K562 treated with DMSO at 1 percent for 4 hours (cell line): ENCODE data around the gene RAB3B. TPM values are rescaled to one million over a fixed set of nuclear protein-coding genes. Genes with fewer than 3 reads are reported as not detected.

Experiments used
- total RNA-seq: library from RNA; unstranded; fragments of 300-600 nt; gene quantifications from 2 replicates; pipeline ENCODE4 v1.2.3, GENCODE V29; 2022; ENCODE audit not compliant: insufficient read depth

Gene RAB3B, protein sequence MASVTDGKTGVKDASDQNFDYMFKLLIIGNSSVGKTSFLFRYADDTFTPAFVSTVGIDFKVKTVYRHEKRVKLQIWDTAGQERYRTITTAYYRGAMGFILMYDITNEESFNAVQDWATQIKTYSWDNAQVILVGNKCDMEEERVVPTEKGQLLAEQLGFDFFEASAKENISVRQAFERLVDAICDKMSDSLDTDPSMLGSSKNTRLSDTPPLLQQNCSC
- total RNA-seq = 2.5 and 2.9 TPM in 2 replicates

DNA sequence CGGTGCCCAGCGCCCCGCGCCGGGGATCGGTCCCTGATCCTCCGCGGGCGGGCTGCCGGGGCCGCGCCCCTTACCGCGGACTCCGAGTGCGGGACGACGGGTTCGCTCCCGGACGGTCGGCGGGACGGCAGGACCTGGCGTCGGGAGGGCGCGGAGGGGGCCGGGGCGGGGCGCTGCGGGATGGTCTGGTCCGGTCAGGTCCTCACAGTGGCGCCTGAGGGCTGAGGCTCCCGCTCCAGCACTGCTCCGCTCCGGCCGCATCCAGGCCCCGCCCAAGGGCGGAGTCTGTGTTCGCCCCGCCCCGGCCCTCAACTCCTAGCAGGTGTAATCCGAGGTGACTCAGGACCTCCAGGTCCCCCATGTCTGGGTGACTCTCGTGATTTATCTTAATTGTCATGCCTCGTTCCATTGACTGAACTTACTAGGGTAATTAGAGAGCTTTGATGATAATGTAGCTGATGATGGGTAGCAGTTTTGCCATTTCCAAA, at the start of gene RAB3B:
Gene RAB3B, minus strand, starts transcription at position 223 of the 488 bp plus-strand sequence. CDS start 13,583 bp downstream, outside the sequence.

DNA sequence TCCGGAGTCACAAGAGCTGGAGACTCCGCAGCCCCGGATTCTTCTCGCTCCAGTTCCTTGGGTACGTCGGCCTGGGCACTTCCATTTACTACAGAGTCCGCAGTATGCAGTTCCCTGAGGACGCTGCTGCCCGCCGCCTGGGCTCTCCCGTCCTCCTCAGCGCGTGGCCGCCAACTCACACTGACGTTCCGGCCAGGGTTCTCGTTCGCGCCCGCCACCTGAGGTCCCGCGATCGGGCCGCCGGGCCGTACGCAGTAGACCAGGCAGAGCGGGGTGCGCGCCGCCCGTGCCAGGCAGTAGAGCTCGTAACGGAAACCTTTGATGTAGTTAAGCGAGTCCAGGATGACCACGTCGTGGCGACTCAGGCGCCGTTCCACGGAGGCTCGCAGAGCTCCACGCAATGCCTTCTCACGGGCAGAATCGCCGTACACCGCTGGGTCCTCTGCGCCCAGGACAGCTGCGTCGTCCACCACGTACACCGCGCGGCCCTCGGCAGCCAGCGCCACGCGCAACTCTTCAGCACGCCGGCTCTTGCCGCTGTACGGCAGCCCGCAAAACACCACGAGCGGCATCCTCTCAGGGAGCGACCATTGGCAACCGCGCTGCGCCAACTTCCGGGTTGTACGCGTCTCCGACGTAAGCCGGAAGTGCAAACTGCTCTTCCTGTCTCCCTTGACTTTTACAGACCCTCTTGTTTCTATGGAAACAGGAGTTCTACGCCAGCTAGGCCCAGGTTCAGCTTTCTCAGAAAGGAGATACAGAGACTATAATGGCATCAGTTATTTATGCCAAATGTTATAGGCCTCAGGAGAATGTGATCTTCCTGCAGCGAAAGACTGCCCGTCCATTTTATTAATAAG, 42.9 kb upstream of the RAB3B start, which contains the start of gene KTI12:
Gene KTI12, minus strand, starts transcription at position 621 of the 860 bp plus-strand sequence. Its CDS starts 49 bp downstream, at position 572.

DNA sequence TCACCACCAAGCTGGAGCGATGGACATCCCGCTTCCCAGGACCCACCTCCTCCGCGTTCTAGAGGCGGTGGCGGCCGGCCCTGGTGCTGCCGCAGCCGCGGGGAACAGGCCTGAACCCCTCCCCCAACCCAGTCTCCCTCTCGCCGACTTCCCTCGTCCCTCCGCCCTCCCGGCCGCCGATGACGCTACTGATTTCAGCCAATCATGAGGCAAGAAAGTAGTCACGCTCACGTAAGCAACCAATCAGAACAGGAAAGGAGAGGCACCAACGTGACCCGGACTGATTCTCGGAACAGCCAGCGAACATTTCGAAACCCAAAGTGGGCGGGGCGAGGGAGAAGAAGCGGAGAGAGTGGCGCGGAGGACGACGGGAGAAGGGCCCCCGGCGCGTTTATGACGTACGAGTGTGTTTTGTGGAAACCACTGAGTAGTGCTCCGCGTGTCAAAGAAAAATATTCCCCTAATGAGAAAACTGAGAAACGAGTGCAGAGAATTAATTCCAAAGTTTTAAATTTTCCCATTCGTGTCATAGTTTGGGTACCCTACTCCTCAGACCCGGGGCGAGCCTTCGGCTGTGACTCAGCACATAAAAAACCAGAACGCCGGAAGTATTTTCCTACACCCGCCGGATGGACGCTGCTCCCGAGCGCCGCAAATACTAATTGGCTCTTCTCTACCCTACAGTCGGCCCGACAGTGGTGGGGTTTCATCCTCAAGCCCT, 111.7 kb downstream of the RAB3B start, which contains the start of gene NRDC:
Gene NRDC, minus strand, starts transcription at position 112 of the 721 bp plus-strand sequence. CDS start 112 bp downstream, outside the sequence.

Other genes with a start within 250 kb of the RAB3B start
- gene NRDC, start 112.0 kb downstream of the RAB3B start, total RNA-seq = 140 and 173 TPM in 2 replicates
- 25.5 and 26.9 TPM in 2 replicates for gene KTI12, start 43.1 kb upstream of the RAB3B start, total RNA-seq
- 82.9 and 112 TPM in 2 replicates for gene TXNDC12, start 64.5 kb upstream of the RAB3B start, total RNA-seq
- 33.7 and 35.9 TPM in 2 replicates for gene BTF3L4, start 65.6 kb upstream of the RAB3B start, total RNA-seq
- 4.0 and 4.2 TPM in 2 replicates for gene ZFYVE9, start 151.4 kb upstream of the RAB3B start, total RNA-seq